Ovary (tissue), 9 donors: ENCODE results near the gene SMIM8. TPM values are rescaled to one million over a fixed set of nuclear protein-coding genes. Genes with fewer than 3 reads are reported as not detected.

ENCODE experiments used
- DNase-seq, 5 donors: peaks; one replicate each; pipeline ENCODE4 v3.0.0-alpha.2; 2019 to 2020
- H3K27ac ChIP-seq, 2 donors: fragments of 200-600 bp; one replicate each; pipeline versions ENCODE4 v1.5.1 to v1.8.0; 2019 to 2022
- H3K27me3 ChIP-seq: fragments of 200-600 bp; one replicate; pipeline ENCODE4 v1.8.0; 2022
- H3K36me3 ChIP-seq: fragments of 200-600 bp; sonication (generic); one replicate; pipeline ENCODE4 v1.5.1; 2019
- H3K4me1 ChIP-seq: one replicate; pipeline ENCODE4 v1.8.1; 2013; ENCODE audit warnings: mild to moderate bottlenecking, moderate library complexity; ENCODE audit not compliant: insufficient read depth
- H3K4me3 ChIP-seq: fragments of 200-600 bp; sonication (generic); one replicate; pipeline ENCODE4 v1.5.1; 2017
- H3K9me3 ChIP-seq, 2 donors: fragments of 200-600 bp in 1 of 2; sonication (generic) in 1 of 2; one replicate each; pipeline versions ENCODE4 v1.5.1 to v1.8.1; 2013 to 2019; ENCODE audit warnings: mild to moderate bottlenecking in 1 of 2, moderate library complexity in 1 of 2
- CTCF ChIP-seq, 3 donors: fragments of 450-650 bp in 2 of 3; fragments of 200-600 bp in 1 of 3; IDR thresholded peaks; one replicate each; pipeline versions ENCODE4 v1.5.1 to v1.8.0; 2016 to 2022; ENCODE audit warnings: antibody characterized with exemption in 3 of 3, mild to moderate bottlenecking in 1 of 3
- EP300 ChIP-seq: sonication (generic); formaldehyde crosslinking; IDR thresholded peaks from one replicate; pipeline ENCODE4 v1.6.1; 2017; ENCODE audit warnings: antibody characterized with exemption
- POLR2A ChIP-seq: fragments of 450-650 bp; IDR thresholded peaks from one replicate; pipeline ENCODE4 v1.6.1; 2017; ENCODE audit warnings: antibody characterized with exemption, mild to moderate bottlenecking, moderate library complexity
- WGBS, 3 donors: extraction: QIAGEN DNeasy Blood & Tissue Kit in 1 of 3; methylation state at CpG; one replicate each; pipeline versions ENCODE4 v1.1.5 to v1.1.7; 2013 to 2017; 5-methylcytosine and 5-hydroxymethylcytosine counted together
- intact Hi-C, 4 donors: fragments of 100-400 bp; cut with DNase I; formaldehyde crosslinking; loops; one replicate each; pipeline versions ENCODE4 v1.11.0 to v1.15.1; 2022 to 2023
- polyA plus RNA-seq, 2 donors: library from polyadenylated mRNA; stranded (reverse); fragments of 200-250 nt in 1 of 2; fragments of 350-450 nt in 1 of 2; fragmentation: Illumina TruSeq in 1 of 2; extraction: RNeasy Lipid Tissue Mini Kit (QIAGEN cat#74804) in 1 of 2; gene quantifications; one replicate each; pipeline ENCODE4 v1.2.3, GENCODE V29; 2013 to 2014
- total RNA-seq, 7 donors: library from RNA; depleted of rRNA in 2 of 7; stranded (reverse); fragments of >200 nt in 2 of 7; fragmentation: NEBNext Ultra II Directional in 3 of 7; extraction: Animal tissue kit (Norgen Biotek cat#: 25700) in 3 of 7; gene quantifications; one replicate each; pipeline versions ENCODE4 v1.1.0 to v1.2.4, GENCODE V29; 2016 to 2023
- donor health status: DM: no; HTN: no; CAD: no; lungs with moderate emphysema.
- donor health status: DM: no; HTN: no; CAD: no.
- donor health status: Bipolar disorder and iron deficiency.
- donor health status: DM: yes; HTN: yes; CAD: no.
- donor health status: DM: no; HTN: no; CAD: no.
- donor health status: DM: yes; HTN: yes; CAD: no.

SMIM8 gene
- total and polyA plus RNA-seq, 9 donors, result 5.9 to 18.6 (median 12.2) TPM

- DNase-seq, result no peak
- 43 to 52% (median 45%) methylated on average over 4 of the region's 4 CpGs for WGBS, 3 donors
- H3K27ac ChIP-seq, result no peak overlapping the region
Measured at GRCh38 chr6:87340230-87340629, 17.8 kb downstream of the SMIM8 start.

GRCh38 chr6:87341158-87341557, 18.8 kb downstream of the SMIM8 start:
- no peak overlapping the region for H3K27ac ChIP-seq
- no peak for DNase-seq
- no peaks in the 10 kb centered on the region for H3K27me3 ChIP-seq
- H3K4me3 ChIP-seq, result no peak overlapping the region
- no peaks in the 10 kb centered on the region for H3K36me3 ChIP-seq
- 56 to 63% (median 57%) methylated on average over 2 of the region's 2 CpGs for WGBS, 3 donors
- H3K9me3 ChIP-seq, result no peaks in the 10 kb centered on the region
- H3K4me1 ChIP-seq, result peaks cover 3% of the 10 kb centered on the region
- TF ChIP-seq CTCF (IDR thresholded peaks at IDR 0.05), result no peak
- no peak for TF ChIP-seq EP300
- no peak for TF ChIP-seq POLR2A
- intact Hi-C loops, result no loop called here

More at GRCh38 chr6:87340230-87340629, 17.8 kb downstream of the SMIM8 start:
- Histone ChIP-seq H3K4me1 (peaks cover 3% of the 10 kb centered on the region), H3K9me3 (no peaks in the 10 kb centered on the region), H3K4me3 (no peak overlapping the region), H3K27me3 (no peaks in the 10 kb centered on the region), H3K36me3 (no peaks in the 10 kb centered on the region)
- TF ChIP-seq POLR2A, result no peak
- TF ChIP-seq CTCF (IDR thresholded peaks at IDR 0.05), result no peak
- TF ChIP-seq EP300, result no peak
- intact Hi-C loops, result no loop called here

- TF ChIP-seq EP300 (no peak), POLR2A (no peak), CTCF (IDR thresholded peaks at IDR 0.05) (no peak)
- Histone ChIP-seq H3K27me3 (no peaks in the 10 kb centered on the region), H3K9me3 (no peaks in the 10 kb centered on the region), H3K36me3 (no peaks in the 10 kb centered on the region), H3K4me3 (no peak overlapping the region), H3K4me1 (peaks cover 3% of the 10 kb centered on the region), H3K27ac (no peak overlapping the region)
- WGBS, 3 donors, result 99 to 100% (median 100%) methylated on average over 1 of the region's 1 CpG
- intact Hi-C loops, result no loop called here
- DNase-seq, result no peak
Measured at GRCh38 chr6:87341899-87342298, 19.5 kb downstream of the SMIM8 start.

GRCh38 chr6:87342829-87343228, 20.4 kb downstream of the SMIM8 start:
- no peak overlapping the region for H3K4me3 ChIP-seq
- no peaks in the 10 kb centered on the region for H3K27me3 ChIP-seq
- H3K4me1 ChIP-seq, result peaks cover 3% of the 10 kb centered on the region
- no peak for DNase-seq
- H3K36me3 ChIP-seq, result no peaks in the 10 kb centered on the region
- no peak for TF ChIP-seq CTCF (IDR thresholded peaks at IDR 0.05)
- TF ChIP-seq POLR2A, result no peak
- no peak for TF ChIP-seq EP300
- intact Hi-C loops, result no loop called here
- no peaks in the 10 kb centered on the region for H3K9me3 ChIP-seq
- no peak overlapping the region for H3K27ac ChIP-seq

GRCh38 chr6:87344731-87345130, 22.3 kb downstream of the SMIM8 start, which contains the start of gene C6orf163:
Gene C6orf163, plus strand, starts transcription at chr6:87344813. Its CDS starts 287 bp downstream, at chr6:87345100.
- H3K4me3 ChIP-seq, result no peak within 1 kb of the TSS
- H3K27me3 ChIP-seq, result no peaks in the 10 kb centered on the region
- H3K36me3 ChIP-seq, result no peaks in the 10 kb centered on the region
- 77 to 83% (median 83%) methylated on average over 2 of the region's 2 CpGs for WGBS, 3 donors
- TF ChIP-seq POLR2A (no peak), EP300 (no peak), CTCF (IDR thresholded peaks at IDR 0.05) (no peak)
- H3K9me3 ChIP-seq, result no peaks in the 10 kb centered on the region
- no peak for DNase-seq
- intact Hi-C loops, result no loop called here
- no peak within 1 kb of the TSS for H3K27ac ChIP-seq
- peaks cover 3% of the 10 kb centered on the region for H3K4me1 ChIP-seq
